ENCODE results near the gene CMTM5.
"Not testable (repeated sequence)": the region's sequence is repeated elsewhere in the genome, so short reads cannot be mapped to it uniquely, and the experiment has no call there.

The CMTM5 gene

GRCh38 chr14:23400496-23401149 lies 23.8 kb downstream of the CMTM5 start:
- not testable (repeated sequence) for DNase-seq

GRCh38 chr14:23401291-23401690 lies 24.4 kb downstream of the CMTM5 start:
- no peak for DNase-seq

- no peak for DNase-seq
These were observed 25.7 kb downstream of the CMTM5 start for GRCh38 chr14:23402296-23403138.

- DNase-seq: no peak
These were observed 26.2 kb downstream of the CMTM5 start for GRCh38 chr14:23403139-23403438.

GRCh38 chr14:23403908-23404307 lies 27.1 kb downstream of the CMTM5 start:
- no peak for DNase-seq

GRCh38 chr14:23404331-23404900 lies 27.6 kb downstream of the CMTM5 start:
- DNase-seq: no peak

- no peak for DNase-seq
These were observed 28.2 kb downstream of the CMTM5 start for GRCh38 chr14:23405096-23405495.

GRCh38 chr14:23405516-23406025 lies 28.7 kb downstream of the CMTM5 start:
- DNase-seq: no peak

GRCh38 chr14:23406244-23406643 lies 29.4 kb downstream of the CMTM5 start:
- peak; percentile 3 to 10 for DNase-seq

GRCh38 chr14:23406725-23407355 lies 30.0 kb downstream of the CMTM5 start:
- no peak for DNase-seq

- DNase-seq: no peak
These were observed 30.9 kb downstream of the CMTM5 start, which contains the start of gene MYH6 for GRCh38 chr14:23407516-23408306. MYH6 (minus strand) TSS chr14:23408273; CDS start chr14:23407223, 1,050 bp downstream.

GRCh38 chr14:23408307-23408630 lies 31.4 kb downstream of the CMTM5 start:
- no peak for DNase-seq

- no peak for DNase-seq
These were observed 32.6 kb downstream of the CMTM5 start for GRCh38 chr14:23409475-23409874.

- no peak for DNase-seq
These were observed 33.3 kb downstream of the CMTM5 start for GRCh38 chr14:23409966-23410635.

- no peak for DNase-seq
These were observed 35.0 kb downstream of the CMTM5 start for GRCh38 chr14:23411563-23412525.

- DNase-seq: no peak
These were observed 36.8 kb downstream of the CMTM5 start for GRCh38 chr14:23413681-23414080.

- no peak for DNase-seq
These were observed 37.4 kb downstream of the CMTM5 start for GRCh38 chr14:23414254-23414653.

GRCh38 chr14:23414906-23415820 lies 38.3 kb downstream of the CMTM5 start:
- no peak for DNase-seq

Measured in hippocampal formation (tissue), 2 donors.